Activated CD4-positive, alpha-beta memory T cell treated with anti-CD3 and anti-CD28 coated beads, Interleukin-2, amount 10 ng/mL, durations not matched to agents 7 days and 5 days (primary cell): ENCODE measurements around the gene FOXQ1. TPM values are rescaled to one million over a fixed set of nuclear protein-coding genes. Genes with fewer than 3 reads are reported as not detected.

ENCODE experiments used
- CTCF ChIA-PET: fragments of 350-600 bp; sonication (Branson Sonifier 250); formaldehyde crosslinking; loops from one replicate; lab custom pipeline; 2021; ENCODE audit warnings: antibody characterized with exemption, inconsistent platforms; lab: Charles Lee
- POLR2A ChIA-PET: fragments of 350-600 bp; sonication (Branson Sonifier 250); formaldehyde crosslinking; loops from one replicate; lab custom pipeline; 2021; ENCODE audit warnings: antibody characterized with exemption; lab: Charles Lee
- DNase-seq: peaks from one replicate; pipeline ENCODE4 v3.0.0-alpha.2; 2020
- H3K27ac Mint-ChIP-seq: one replicate; pipeline ENCODE4 v1.8.0; 2021; ENCODE audit warnings: mild to moderate bottlenecking, mixed read lengths
- H3K27me3 Mint-ChIP-seq: one replicate; pipeline ENCODE4 v1.8.0; 2021; ENCODE audit warnings: mixed read lengths
- H3K36me3 Mint-ChIP-seq: one replicate; pipeline ENCODE4 v1.8.0; 2021; ENCODE audit warnings: low read depth, mixed read lengths
- H3K4me1 Mint-ChIP-seq: one replicate; pipeline ENCODE4 v1.8.0; 2021; ENCODE audit warnings: mixed read lengths
- H3K4me3 Mint-ChIP-seq: one replicate; pipeline ENCODE4 v1.8.0; 2021; ENCODE audit warnings: mild to moderate bottlenecking, mixed read lengths
- H3K9me3 Mint-ChIP-seq: one replicate; pipeline ENCODE4 v1.8.0; 2021; ENCODE audit warnings: mixed read lengths
- total RNA-seq, 2 experiments: library from RNA; stranded (reverse); gene quantifications; one replicate each; pipeline ENCODE4 v1.2.3, GENCODE V29; 2021

FOXQ1 gene
- total RNA-seq, 2 experiments from 2014 or later = not detected

DNA sequence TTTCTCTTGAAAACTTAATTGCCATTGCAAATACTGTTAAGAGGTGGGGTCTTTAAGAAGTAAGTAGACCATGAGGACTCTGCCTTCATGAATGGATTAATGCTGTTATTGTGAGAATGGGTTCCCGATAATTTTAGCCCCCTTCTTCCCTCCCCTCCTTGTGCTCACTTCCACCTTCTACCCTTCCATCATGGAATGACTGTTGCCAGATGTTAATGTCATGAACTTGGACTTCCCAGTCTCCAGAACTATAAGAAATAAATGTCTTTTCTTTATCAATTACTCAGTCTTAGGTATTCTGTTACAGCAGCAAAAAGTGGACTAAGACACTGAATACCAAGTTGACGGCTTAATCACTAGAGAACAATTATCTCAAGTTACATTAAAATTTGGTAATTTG lies 5.8 kb upstream of the FOXQ1 start:
- ChIA-PET POLR2A (no interaction called here), CTCF (no interaction called here)
- H3K27ac Mint-ChIP-seq = no peak overlapping the region
- H3K27me3 Mint-ChIP-seq = peaks cover 50% of the 10 kb centered on the region
- H3K9me3 Mint-ChIP-seq = no peaks in the 10 kb centered on the region
- H3K36me3 Mint-ChIP-seq = no peaks in the 10 kb centered on the region
- no peak for DNase-seq
- H3K4me3 Mint-ChIP-seq = no peak overlapping the region
- peaks cover 4% of the 10 kb centered on the region for H3K4me1 Mint-ChIP-seq

DNA sequence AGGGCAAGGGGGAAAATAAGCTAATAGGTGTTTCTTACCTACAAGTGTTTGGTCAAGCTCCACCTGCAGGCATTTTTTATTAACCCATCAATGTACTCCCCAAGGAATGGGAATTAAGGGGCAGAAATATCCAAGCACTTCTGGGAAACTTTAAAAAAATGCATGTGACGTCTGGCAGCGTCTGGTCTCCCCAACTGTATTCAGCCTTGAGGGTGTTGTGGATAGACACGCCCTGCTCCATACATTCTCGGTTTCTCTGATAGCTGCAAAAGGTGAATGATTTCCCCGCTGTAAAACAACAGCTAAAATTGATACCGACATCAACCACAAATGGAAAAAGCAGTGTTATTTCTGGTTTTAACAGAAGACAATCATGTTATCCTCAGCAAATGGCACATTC lies 2.5 kb upstream of the FOXQ1 start:
- Mint-ChIP-seq H3K4me1 (peaks cover 17% of the 10 kb centered on the region), H3K36me3 (peaks cover 9% of the 10 kb centered on the region), H3K9me3 (no peaks in the 10 kb centered on the region), H3K4me3 (no peak overlapping the region), H3K27ac (no peak overlapping the region), H3K27me3 (peaks cover 55% of the 10 kb centered on the region)
- POLR2A ChIA-PET = no interaction called here
- no peak for DNase-seq
- CTCF ChIA-PET = no interaction called here

DNA sequence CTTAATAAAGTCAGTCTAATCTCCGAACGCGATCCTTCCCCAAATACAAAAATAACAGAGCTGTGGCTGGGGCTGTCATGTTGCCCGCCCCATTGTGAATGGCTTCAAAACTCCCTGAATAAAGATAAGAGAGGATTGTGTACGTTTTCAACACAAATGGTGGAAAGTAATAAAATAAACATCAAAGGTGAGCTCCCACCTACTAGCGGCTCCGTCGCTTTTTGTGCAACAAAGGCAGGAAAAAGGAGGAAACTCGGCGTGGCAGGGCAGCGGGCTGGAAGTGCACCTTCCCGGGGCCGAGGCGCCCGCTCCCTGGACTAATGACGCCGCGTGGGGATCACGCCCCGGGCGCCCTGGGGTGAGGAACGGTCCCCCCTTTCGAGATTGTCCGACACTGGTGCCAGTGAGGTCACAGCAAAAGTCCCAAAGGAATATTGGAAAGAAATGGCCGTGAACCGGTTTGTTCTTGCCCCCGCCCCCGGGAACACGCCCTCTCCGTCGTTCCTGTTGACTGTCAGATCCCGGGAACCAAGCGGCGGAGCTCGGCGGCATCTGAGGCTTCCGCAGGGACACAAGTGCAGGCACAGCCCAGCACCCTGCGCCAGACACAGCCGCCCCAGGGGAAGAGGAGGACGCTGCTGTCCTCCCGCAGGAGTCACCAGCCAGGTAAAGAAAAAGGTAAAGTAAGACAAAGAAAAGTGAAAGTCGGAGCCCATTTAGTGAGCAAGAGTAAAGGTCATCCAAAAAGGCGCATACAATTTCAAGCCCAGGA lies 1.1 kb upstream of the FOXQ1 start:
- peaks cover 9% of the 10 kb centered on the region for H3K36me3 Mint-ChIP-seq
- H3K27me3 Mint-ChIP-seq = peaks cover 68% of the 10 kb centered on the region
- no peak for DNase-seq
- H3K4me3 Mint-ChIP-seq = peak overlapping the region; percentile 5
- H3K9me3 Mint-ChIP-seq = no peaks in the 10 kb centered on the region
- ChIA-PET POLR2A (no interaction called here), CTCF (no interaction called here)
- H3K27ac Mint-ChIP-seq = peak overlapping the region; percentile 1
- peaks cover 22% of the 10 kb centered on the region for H3K4me1 Mint-ChIP-seq

DNA sequence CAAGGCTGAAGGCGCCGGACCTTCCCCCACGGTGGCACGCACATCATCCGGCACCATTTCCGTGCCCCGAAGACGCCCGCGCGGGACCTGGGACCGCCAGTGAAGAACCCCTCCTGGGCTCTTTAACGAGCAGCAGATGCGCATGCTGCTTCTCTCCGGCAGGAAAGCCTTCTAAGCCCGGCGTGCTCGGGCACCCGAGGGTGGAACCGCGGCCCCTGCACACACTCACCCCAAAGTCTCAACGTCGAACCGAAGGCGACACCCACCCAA lies 240 bp downstream of the FOXQ1 start:
- ChIA-PET POLR2A (no interaction called here), CTCF (no interaction called here)
- no peaks in the 10 kb centered on the region for H3K9me3 Mint-ChIP-seq
- peaks cover 70% of the 10 kb centered on the region for H3K27me3 Mint-ChIP-seq
- H3K36me3 Mint-ChIP-seq = peaks cover 9% of the 10 kb centered on the region
- H3K4me1 Mint-ChIP-seq = peaks cover 26% of the 10 kb centered on the region
- no peak for DNase-seq
- H3K4me3 Mint-ChIP-seq = peak overlapping the region; percentile 32
- H3K27ac Mint-ChIP-seq = peak overlapping the region; percentile 59

DNA sequence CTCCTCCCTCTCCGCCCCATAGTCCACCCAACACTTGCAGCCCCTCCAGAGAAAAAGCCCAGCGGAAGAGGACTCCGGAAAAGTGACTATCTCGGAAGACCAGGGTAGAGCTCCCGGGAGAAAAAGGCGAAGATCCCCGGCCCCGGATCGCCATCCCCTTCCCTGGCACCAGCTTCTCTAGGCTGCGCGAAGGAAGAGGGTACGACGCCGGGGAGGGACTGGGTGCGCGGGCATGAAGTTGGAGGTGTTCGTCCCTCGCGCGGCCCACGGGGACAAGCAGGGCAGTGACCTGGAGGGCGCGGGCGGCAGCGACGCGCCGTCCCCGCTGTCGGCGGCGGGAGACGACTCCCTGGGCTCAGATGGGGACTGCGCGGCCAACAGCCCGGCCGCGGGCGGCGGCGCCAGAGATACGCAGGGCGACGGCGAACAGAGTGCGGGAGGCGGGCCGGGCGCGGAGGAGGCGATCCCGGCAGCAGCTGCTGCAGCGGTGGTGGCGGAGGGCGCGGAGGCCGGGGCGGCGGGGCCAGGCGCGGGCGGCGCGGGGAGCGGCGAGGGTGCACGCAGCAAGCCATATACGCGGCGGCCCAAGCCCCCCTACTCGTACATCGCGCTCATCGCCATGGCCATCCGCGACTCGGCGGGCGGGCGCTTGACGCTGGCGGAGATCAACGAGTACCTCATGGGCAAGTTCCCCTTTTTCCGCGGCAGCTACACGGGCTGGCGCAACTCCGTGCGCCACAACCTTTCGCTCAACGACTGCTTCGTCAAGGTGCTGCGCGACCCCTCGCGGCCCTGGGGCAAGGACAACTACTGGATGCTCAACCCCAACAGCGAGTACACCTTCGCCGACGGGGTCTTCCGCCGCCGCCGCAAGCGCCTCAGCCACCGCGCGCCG lies 822 bp downstream of the FOXQ1 start:
- Mint-ChIP-seq H3K4me3 (peak overlapping the region; percentile 32), H3K27ac (peak overlapping the region; percentile 59), H3K36me3 (peaks cover 9% of the 10 kb centered on the region), H3K4me1 (peaks cover 26% of the 10 kb centered on the region), H3K9me3 (no peaks in the 10 kb centered on the region), H3K27me3 (peaks cover 66% of the 10 kb centered on the region)
- no peak for DNase-seq
- POLR2A ChIA-PET = no interaction called here
- CTCF ChIA-PET = no interaction called here

DNA sequence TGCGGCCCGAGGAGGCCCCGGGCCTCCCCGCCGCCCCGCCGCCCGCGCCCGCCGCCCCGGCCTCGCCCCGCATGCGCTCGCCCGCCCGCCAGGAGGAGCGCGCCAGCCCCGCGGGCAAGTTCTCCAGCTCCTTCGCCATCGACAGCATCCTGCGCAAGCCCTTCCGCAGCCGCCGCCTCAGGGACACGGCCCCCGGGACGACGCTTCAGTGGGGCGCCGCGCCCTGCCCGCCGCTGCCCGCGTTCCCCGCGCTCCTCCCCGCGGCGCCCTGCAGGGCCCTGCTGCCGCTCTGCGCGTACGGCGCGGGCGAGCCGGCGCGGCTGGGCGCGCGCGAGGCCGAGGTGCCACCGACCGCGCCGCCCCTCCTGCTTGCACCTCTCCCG lies 1.5 kb downstream of the FOXQ1 start:
- CTCF ChIA-PET = no interaction called here
- DNase-seq = no peak
- Mint-ChIP-seq H3K4me1 (peaks cover 26% of the 10 kb centered on the region), H3K36me3 (peaks cover 9% of the 10 kb centered on the region), H3K27ac (no peak overlapping the region), H3K4me3 (no peak overlapping the region), H3K9me3 (no peaks in the 10 kb centered on the region), H3K27me3 (peaks cover 62% of the 10 kb centered on the region)
- POLR2A ChIA-PET = no interaction called here

DNA sequence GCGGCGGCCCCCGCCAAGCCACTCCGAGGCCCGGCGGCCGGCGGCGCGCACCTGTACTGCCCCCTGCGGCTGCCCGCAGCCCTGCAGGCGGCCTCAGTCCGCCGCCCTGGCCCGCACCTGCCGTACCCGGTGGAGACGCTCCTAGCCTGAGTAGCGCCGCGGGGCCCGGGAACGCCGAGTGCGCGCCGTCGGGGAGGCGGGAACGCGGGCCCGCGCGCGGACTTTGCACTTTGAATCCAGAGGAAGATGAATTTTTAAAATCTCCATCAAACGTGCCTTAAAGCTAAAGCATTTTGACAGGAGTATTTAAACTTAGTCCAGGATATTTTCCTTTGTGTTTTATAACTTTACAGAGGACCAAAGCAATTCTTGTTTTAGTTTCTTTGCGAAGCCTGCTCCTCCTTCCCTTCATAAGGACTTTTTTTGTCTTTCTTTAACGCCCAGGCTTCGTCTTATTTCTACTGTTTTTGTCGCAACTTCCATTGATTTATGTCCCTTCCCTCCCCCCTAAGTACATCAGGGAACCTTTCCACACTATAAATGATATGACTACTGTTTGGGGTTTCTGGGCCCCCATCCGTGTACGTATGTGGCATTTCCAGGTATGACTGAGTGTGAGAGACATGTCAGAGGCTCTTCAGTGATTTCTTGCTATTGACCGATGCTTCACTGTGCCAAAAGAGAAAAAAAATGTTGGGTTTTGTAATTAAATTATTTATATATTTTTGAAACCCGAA lies 2.0 kb downstream of the FOXQ1 start:
- Mint-ChIP-seq H3K27ac (peak overlapping the region; percentile 70), H3K27me3 (peaks cover 56% of the 10 kb centered on the region), H3K4me3 (peak overlapping the region; percentile 51), H3K36me3 (peaks cover 9% of the 10 kb centered on the region), H3K9me3 (no peaks in the 10 kb centered on the region), H3K4me1 (peaks cover 26% of the 10 kb centered on the region)
- no peak for DNase-seq
- POLR2A ChIA-PET = no interaction called here
- CTCF ChIA-PET = no interaction called here

DNA sequence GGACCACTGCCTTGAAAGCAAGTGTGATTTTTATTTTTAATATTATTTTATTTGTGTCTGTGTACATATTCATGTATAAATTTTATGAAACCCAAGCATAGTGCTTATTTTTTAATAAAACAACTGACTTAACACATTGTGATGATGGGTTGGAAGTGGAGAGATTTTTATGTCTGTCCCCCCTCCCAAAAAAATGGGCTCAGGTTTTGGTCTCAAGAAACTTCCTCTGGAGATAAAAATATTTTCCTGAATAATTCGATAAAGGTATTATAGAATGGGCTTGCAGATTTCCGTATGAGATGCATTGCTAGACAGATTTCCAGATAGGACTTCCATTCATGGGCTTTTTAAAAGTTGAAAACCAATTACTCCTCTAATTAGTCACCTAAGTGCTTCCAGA lies 2.7 kb downstream of the FOXQ1 start:
- Mint-ChIP-seq H3K27me3 (peaks cover 50% of the 10 kb centered on the region), H3K9me3 (no peaks in the 10 kb centered on the region), H3K27ac (no peak overlapping the region), H3K4me3 (no peak overlapping the region), H3K4me1 (peaks cover 26% of the 10 kb centered on the region), H3K36me3 (peaks cover 9% of the 10 kb centered on the region)
- ChIA-PET POLR2A (no interaction called here), CTCF (no interaction called here)
- no peak for DNase-seq

DNA sequence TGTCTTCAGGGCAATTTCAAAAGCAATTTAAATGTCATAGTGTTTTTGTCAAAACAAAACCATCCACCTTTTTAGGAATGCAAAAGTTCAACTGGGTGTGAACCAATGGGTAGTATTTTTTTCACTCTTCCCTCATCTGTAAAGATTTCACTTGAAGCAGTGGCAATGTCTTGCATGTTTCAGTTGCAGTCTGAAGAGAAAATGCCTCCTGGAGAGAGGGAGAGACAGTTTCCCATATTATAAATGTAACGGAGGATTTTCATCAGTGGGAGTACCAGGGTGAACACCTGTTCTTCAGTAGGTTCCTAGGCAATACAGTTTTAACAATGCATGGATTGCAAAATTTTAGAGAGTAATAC lies 3.3 kb downstream of the FOXQ1 start:
- POLR2A ChIA-PET = no interaction called here

DNA sequence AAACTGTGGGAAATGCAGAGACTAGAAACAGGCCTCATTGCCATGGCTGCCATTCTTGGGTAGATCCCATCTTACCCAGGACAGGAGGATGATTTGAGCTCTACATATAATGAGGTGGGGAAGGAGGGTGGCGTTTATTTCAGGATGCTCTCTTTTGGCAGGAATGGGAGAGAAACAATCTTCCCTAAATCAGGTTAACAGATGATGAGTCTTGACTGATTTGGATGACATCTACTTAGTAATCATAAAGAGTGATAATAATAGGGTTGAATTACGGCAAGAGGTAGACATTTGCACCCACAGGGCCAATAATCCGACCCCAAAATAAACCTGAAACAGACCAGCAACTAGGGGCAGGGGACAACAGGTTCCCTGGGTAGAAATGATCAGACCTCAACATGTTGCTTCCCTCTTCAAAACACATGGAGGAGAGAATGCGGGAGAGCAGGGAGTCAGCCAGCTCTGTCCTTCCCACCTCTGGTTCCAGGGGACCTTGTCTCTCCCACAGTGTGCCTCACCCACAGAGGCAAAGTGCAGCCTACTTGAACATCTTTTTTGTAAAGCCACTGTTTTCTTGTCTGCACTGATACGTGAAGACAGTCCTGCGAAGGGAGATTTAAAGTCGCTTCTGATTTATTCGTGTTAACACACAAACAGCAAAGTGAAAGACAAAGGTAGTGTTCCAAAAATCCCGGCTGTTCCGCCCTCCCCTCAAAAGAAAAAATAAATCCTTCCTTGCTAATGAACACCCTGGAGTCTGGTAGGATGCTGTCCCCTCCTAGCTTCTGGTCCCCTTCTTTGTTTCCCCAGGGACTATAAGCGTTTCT lies 3.9 kb downstream of the FOXQ1 start:
- Mint-ChIP-seq H3K27ac (no peak overlapping the region), H3K4me1 (peaks cover 23% of the 10 kb centered on the region), H3K9me3 (no peaks in the 10 kb centered on the region), H3K4me3 (no peak overlapping the region), H3K36me3 (peaks cover 9% of the 10 kb centered on the region), H3K27me3 (peaks cover 38% of the 10 kb centered on the region)
- DNase-seq = no peak
- CTCF ChIA-PET = interaction anchor here (0.6 kb wide), 1 partner anchor 7 kb away, joined by 3 read pairs; no protein-coding TSS in a partner anchor
- POLR2A ChIA-PET = no interaction called here

More for the DNA sequence above, 3.3 kb downstream of the FOXQ1 start:
- Mint-ChIP-seq H3K4me1 (peaks cover 26% of the 10 kb centered on the region), H3K27ac (no peak overlapping the region), H3K36me3 (peaks cover 9% of the 10 kb centered on the region), H3K27me3 (peaks cover 44% of the 10 kb centered on the region), H3K9me3 (no peaks in the 10 kb centered on the region), H3K4me3 (no peak overlapping the region)
- DNase-seq = no peak
- CTCF ChIA-PET = no interaction called here

DNA sequence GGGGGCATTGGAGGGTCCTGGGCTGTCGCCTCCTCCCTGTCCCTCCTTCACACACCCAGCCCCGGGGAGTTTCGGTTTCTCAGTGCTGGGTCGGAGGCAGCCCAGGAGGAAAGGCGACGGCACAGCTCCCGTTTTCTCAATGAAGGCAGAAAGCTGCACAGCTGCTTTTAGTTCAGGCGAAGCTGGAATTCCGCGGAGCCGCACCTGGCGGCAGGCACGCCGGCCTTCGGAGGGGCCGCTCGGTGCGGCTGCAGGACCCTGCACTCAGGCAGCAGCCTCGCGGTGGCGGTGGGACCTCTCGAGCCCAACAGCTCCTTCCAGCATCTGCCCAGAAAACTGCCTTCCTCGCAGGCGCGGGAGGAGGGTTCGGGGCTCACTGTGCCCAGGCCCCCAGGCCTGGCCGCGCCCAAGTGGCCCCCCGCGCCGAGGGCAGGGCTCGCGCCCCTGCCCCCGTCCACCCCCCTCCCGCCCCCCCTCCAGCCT lies 4.6 kb downstream of the FOXQ1 start:
- H3K4me3 Mint-ChIP-seq = no peak overlapping the region
- H3K27ac Mint-ChIP-seq = no peak overlapping the region
- H3K4me1 Mint-ChIP-seq = peaks cover 19% of the 10 kb centered on the region
- H3K27me3 Mint-ChIP-seq = peaks cover 31% of the 10 kb centered on the region
- H3K36me3 Mint-ChIP-seq = peaks cover 9% of the 10 kb centered on the region
- POLR2A ChIA-PET = no interaction called here
- DNase-seq = no peak
- CTCF ChIA-PET = interaction anchor here (0.6 kb wide), 1 partner anchor 8 kb away, joined by 3 read pairs; no protein-coding TSS in a partner anchor
- no peaks in the 10 kb centered on the region for H3K9me3 Mint-ChIP-seq

DNA sequence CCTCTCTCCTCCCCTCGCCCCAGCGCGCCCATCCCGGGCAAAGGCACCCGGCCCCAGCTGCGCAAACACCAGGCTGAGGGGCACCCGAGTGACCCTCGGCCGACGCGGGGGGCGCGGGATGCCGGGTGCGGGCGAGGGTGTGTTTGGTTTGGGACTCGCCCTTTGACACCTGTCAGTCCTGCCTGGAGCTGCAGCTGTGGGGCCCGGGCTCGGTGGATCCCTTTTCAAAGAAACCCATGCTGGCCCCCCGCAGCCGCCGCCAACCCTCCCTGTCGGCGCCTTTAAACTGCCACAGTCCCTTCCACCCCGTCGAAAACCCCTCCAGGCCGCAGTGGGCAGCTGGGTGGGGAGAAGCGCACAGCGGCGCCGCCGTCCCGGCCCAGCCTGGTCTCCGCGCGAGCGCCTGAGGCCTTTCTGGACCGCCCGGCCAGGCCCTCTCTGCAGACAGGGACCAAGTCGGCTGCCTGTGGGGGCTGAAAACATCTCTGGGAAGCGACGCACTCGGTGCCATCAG lies 5.5 kb downstream of the FOXQ1 start:
- H3K27me3 Mint-ChIP-seq = peaks cover 34% of the 10 kb centered on the region
- H3K36me3 Mint-ChIP-seq = peaks cover 6% of the 10 kb centered on the region
- POLR2A ChIA-PET = no interaction called here
- no peak overlapping the region for H3K27ac Mint-ChIP-seq
- H3K9me3 Mint-ChIP-seq = no peaks in the 10 kb centered on the region
- CTCF ChIA-PET = no interaction called here
- H3K4me3 Mint-ChIP-seq = no peak overlapping the region
- no peak for DNase-seq
- peaks cover 15% of the 10 kb centered on the region for H3K4me1 Mint-ChIP-seq
